K562 treated with DMSO at 1 percent for 24 hours (cell line): ENCODE results near the gene MAGED2. TPM values are rescaled to one million over a fixed set of nuclear protein-coding genes. Genes with fewer than 3 reads are reported as not detected.

Experiments
- total RNA-seq: library from RNA; unstranded; fragments of 300-600 nt; gene quantifications from 2 replicates; pipeline ENCODE4 v1.2.3, GENCODE V29; 2022; ENCODE audit warnings: low read depth; ENCODE audit not compliant: insufficient read depth

The MAGED2 gene
- 53.9 and 54.3 TPM in 2 replicates for total RNA-seq

GRCh38 chrX:54807524-54808108 lies at the start of gene MAGED2:
TSS of gene MAGED2 (plus strand) at chrX:54807745. CDS start at chrX:54809332, 1,587 bp downstream.

GRCh38 chrX:54798137-54798536 lies 9.4 kb upstream of the MAGED2 start, which contains the start of gene ITIH6:
TSS of gene ITIH6 (minus strand) at chrX:54798255. CDS start at chrX:54798210, 45 bp downstream.

Other genes starting within 250 kb of the MAGED2 start
- gene ITIH6, start 9.5 kb upstream of the MAGED2 start, total RNA-seq: not detected in 2 replicates
- gene TRO, start 113.1 kb downstream of the MAGED2 start, total RNA-seq: 1.0 and 1.1 TPM in 2 replicates
- 0.23 TPM in 1 of 2 replicates, not detected in the other for gene PFKFB1, start 186.4 kb downstream of the MAGED2 start, total RNA-seq
- gene APEX2, start 192.6 kb downstream of the MAGED2 start, total RNA-seq: 27.4 and 30.9 TPM in 2 replicates
- 47.6 and 50.9 TPM in 2 replicates for gene ALAS2, start 223.2 kb downstream of the MAGED2 start, total RNA-seq